GM18517 (cell line): ENCODE measurements around the gene SLBP.
"Not testable (repeated sequence)": the region's sequence is repeated elsewhere in the genome, so short reads cannot be mapped to it uniquely, and the experiment has no call there.

ENCODE experiments used
- ATAC-seq: cut with Tn5 transposase; IDR thresholded peaks from one replicate; pipeline ENCODE4 v1.9.1; 2021; ENCODE audit warnings: mild to moderate bottlenecking, moderate library complexity; ENCODE audit not compliant: unreplicated experiment

SLBP gene

GRCh38 chr4:1678244-1678643 is 33.9 kb downstream of the SLBP start:
- no peak for ATAC-seq

- ATAC-seq = no peak
These were observed 35.3 kb downstream of the SLBP start for GRCh38 chr4:1676605-1677525.

DNA sequence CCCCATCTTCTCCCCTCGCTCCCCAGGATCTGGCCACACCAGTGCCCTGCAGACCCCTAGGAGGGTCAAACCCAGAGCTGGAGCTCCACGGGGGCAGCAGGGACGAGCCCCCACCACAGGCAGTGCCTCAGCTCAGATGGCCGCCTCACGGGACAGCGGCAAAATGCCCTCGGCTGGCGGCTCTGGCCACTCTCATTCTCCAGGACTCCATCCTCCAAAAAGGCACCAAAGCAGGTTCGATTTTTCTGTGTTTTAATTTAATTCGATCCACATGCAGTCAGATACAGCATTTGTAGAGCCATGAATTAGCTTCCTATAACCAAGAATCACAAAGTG is 36.3 kb downstream of the SLBP start:
- no peak for ATAC-seq

DNA sequence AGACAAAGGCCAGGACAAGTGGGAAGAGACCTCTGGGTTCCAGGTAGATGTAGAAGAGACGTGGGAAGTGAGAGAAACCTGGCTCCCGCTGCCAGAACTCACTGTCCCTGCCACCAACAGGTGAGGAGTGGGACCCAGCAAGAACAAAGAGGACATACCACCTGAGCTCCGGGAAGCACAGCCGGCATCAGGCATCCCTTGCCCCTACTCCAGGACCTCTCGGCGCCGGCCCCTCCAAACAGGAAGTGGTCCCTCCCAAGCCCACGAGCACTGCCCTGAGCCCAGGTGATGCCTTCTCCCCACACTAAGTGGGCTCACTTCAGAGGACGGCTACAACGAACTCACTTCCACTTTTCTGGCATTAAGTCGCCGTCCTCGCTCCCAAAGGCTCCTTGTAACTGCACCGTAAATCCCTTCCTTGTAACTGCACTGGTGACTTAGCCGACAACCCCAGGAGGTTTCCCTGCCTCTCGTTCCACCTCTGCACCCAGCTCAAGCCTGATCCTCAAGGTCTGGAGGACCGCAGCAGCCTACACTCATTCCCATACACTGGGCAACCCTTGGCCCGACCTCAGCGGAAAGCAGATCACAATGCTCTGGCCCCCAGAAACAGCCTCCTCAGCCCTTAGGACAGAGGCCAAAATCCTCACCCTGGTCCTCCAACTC is 36.9 kb downstream of the SLBP start:
- ATAC-seq = no peak

- ATAC-seq = no peak
These were observed 37.4 kb downstream of the SLBP start for GRCh38 chr4:1674682-1675081.

DNA sequence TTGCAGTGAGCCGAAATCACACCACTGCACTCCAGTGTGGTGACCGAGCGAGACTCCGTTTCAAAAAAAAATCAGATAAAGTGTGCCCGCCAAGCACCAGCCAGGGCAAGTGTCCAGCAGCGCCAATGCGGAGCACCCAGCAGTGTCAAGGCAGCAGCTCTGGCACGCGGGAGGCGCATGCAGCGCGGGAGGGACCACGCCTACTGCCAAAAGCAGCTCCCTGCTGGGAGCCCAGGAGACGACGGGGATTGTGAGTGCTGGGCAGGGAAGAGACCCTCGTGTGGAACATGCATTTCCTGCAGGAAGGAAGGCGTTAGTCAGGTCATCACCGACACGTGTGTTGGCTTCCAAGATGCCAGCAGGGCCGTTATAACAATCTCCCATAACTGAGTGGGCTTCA is 38.4 kb downstream of the SLBP start:
- no peak for ATAC-seq

DNA sequence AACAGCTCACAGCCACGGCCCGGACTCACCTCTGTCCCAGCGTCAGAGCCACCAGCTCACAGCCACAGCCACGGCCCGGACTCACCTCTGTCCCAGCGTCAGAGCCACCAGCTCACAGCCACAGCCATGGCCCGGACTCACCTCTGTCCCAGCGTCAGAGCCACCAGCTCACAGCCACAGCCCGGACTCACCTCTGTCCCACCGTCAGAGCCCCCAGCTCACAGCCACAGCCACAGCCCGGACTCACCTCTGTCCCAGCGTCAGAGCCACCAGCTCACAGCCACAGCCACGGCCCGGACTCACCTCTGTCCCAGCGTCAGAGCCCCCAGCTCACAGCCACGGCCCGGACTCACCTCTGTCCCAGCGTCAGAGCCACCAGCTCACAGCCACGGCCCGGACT is 41.1 kb downstream of the SLBP start:
- ATAC-seq = not testable (repeated sequence)

DNA sequence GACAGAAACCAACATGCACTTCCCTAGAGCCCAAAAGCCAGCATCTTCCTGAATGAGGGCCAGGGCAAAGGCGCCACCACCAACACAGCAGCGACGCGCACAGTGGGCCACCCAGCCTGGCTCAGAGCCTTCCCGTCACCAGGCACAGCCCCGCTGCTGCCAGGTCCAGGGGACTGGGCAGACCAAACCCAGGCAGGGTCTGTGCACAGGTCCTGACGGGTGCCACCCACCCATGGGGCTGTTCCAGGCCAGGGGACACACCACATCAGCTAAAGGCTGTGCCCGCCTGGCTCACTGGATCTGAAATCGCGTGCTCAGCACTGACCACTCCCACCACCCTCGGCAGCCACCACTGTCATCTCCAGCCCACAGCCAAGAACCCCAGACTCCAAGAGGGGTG is 41.8 kb downstream of the SLBP start:
- no peak for ATAC-seq

GRCh38 chr4:1669850-1670249 is 42.3 kb downstream of the SLBP start:
- no peak for ATAC-seq

DNA sequence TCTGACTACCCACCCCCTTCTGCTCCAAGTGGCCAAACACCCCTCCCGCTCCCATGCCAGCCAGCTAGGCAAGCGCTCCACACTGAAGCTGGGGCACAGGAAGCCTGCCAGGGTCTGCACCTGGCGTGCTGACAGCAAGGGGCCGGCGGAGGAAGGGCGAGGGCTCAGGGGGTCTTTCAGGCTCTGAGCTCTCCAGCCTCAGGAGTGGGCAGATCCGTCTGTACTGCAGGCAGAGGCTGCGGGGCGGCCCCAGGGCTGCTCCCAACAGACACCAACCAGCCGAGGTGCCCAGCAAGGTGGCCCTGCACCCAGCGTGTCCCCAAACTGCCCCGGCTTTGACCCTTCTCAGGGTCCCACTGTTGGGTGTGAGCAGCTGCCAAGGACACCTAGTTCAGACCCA is 42.8 kb downstream of the SLBP start:
- ATAC-seq = no peak

DNA sequence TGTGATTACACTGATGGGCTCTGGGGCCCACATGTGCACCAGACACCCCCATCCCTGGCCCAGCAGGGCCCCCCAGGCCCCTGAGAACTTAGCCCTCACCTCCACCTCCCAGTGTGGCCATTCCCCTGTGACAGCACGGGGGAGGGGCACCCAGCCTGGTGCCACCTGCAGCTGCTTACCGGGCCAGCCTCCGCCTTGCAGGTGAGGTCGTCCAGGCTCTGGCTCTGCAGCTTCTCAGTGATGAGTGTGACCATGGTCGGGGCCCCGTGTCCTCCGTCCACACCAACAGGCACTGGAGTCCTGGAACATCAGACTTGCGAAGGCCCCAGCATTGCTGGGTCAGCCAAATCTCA is 43.7 kb downstream of the SLBP start:
- no peak for ATAC-seq

DNA sequence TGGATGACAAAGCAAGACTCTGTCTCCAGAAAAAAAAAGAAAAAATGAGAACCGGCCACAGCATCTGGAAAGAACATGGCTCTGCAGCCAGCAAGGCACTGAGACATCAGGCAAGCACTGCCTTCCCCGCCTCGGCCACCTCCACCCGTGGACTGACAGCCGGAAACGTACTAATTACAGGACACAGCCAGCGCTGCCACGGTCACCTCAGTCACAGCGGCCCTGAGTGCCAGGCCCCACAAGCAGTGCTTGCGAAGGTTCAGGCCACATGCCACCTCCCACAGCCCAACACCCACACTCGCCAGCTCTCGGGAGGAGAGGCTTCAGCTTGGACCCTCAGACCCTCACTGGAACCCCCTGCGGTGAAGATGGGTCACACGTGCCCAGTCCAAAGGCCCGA is 44.8 kb downstream of the SLBP start:
- no peak for ATAC-seq

DNA sequence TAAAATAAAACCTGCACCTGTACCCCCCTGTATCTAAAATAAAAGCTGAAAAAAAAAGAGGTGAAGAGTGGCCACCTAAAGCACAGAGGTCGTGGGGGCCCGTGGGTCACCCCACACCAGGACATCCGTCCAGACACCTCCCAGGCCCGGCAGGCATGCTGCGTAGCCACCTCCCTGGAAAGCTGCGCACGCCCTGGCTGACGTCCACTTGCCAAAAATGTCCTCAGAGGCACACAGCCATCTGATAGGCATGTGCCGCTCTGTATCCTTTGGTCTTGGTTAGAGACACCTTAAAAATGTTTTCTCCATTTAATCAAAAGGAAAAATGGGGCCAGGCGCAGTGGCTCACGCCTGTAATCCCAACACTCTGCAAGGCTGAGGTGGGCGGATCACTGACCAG is 45.7 kb downstream of the SLBP start:
- ATAC-seq = no peak

GRCh38 chr4:1664141-1664540 is 48.0 kb downstream of the SLBP start:
- ATAC-seq = no peak

DNA sequence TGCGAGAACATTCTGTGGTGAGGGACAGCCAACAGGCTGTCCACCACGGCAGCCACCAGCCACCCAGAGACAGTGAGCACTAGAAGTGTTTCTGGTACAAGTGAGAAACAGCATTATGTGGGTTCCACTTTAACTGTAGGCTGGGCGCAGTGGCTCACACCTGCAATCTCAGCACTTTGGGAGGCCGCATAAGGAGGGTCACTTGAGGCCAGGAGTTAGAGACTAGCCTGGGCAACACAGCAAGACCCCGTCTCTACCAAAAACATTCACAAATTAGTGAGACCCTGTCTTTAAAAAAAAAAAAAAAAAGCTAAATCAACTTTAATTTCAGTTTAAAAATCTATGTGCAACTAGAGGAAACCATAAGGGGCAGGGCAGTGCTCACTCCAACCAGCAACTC is 48.6 kb downstream of the SLBP start:
- no peak for ATAC-seq

DNA sequence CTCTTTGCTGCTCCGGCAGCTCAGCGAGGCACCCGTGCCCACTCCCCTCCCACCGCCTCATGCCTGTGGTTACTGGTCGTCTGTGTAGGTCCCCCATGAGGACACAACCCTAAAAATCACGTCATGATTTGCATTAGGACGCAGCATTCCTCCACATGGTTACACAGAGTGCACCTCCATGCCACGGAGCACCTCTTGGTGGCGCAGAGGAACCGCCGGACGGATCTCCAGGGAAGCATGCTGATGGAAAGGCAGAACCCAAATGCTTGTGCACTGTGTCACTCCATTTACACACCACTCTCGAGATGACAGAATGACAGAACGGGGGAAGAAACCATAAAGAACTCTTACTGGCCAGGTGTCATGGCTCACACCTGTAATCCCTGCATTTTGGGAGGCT is 50.4 kb downstream of the SLBP start:
- ATAC-seq = no peak

DNA sequence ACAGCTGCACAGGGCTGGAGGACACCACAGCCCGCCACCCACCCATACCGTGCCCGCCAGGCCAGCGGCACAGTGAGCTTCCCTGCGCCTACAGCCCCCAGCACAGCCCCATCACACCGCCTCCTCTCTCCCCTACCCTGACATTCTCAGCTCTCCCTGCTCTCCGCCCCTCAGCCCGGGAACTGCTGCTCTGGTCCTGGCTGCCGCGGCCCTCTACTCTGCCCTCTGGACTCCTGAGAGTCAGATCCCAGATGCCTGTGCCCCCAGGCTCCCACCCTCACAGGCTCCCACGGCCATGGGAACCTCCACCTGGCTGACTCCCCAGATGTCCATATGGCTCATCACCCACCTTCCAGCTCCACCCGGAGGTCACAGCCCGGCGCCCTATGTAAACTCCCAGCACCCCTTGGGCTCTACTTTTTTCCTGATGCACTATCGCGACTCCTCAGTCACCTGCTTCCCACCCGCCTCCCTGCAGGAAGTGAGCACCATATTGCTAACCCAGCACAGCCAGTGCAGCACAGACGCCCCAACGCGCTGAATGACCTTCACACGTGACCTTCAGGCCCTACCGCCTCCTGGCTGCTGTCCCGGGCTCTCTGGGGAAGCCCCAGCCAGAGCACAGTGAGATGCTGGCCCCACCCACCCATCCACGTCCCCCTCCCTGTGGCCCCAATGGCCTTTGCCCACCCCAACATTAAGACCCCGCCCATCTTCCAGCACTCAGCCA is 51.0 kb downstream of the SLBP start:
- ATAC-seq = no peak

GRCh38 chr4:1659104-1660043 is 52.7 kb downstream of the SLBP start:
- no peak for ATAC-seq

GRCh38 chr4:1658581-1658980 is 53.5 kb downstream of the SLBP start:
- ATAC-seq = no peak

DNA sequence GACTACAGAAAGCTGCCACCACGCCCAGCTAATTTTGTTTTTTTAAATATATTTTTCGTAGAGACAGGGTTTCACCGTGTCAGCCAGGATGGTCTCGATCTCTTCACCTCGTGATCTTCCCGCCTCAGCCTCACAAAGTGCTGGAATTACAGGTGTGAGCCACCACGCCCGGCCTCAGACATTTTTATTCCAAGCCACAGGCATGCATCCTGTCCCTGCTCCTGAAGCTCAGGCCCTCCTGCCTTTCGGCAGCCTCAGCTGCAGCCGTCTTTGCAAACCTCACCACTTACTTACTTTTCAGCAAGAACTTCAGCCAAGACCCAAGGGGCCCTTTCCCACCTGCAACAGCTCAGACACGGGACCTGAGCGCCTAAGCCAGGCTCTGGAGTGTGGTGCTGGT is 54.0 kb downstream of the SLBP start:
- ATAC-seq = no peak

DNA sequence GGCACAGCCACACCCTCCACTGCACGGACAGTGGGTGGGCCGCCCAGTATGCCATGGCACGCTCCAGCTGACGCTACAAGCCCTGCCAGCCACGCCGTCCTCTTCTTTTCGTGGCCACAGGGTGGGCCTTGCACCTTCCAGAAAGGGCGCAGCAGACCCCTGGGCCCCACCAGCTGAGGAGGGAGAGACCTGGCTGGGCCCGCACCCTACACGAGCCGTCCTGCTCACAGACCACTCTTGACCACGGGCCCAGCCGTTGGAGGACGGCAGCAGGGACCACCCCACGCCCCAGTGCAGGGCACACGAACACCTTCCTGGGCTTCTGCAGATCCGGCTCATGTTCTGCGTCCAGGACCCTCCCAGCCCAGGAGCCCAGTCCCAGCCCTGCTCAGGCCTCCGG is 55.1 kb downstream of the SLBP start:
- ATAC-seq = no peak
